Stimulated activated naive CD8-positive, alpha-beta T cell treated with anti-CD3 and anti-CD28 coated beads, Interleukin-15, Interleukin-2, amounts not matched to agents 100 U/mL and 50 U/mL, for 24 hours (primary cell): ENCODE data around the gene OR2A5.
"Not testable (repeated sequence)": the region's sequence is repeated elsewhere in the genome, so short reads cannot be mapped to it uniquely, and the experiment has no call there.

Experiments
- ATAC-seq: fragments of 150-1000 bp; cut with Tn5 transposase; one replicate; pipeline ENCODE4 v1.10.0; 2021
- DNase-seq: peaks from one replicate; pipeline ENCODE4 v3.0.0; 2021

OR2A5 gene, protein sequence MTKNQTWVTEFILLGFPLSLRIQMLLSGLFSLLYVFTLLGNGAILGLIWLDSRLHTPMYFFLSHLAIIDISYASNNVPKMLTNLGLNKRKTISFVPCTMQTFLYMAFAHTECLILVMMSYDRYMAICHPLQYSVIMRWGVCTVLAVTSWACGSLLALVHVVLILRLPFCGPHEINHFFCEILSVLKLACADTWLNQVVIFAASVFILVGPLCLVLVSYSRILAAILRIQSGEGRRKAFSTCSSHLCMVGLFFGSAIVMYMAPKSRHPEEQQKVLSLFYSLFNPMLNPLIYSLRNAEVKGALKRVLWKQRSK

DNA sequence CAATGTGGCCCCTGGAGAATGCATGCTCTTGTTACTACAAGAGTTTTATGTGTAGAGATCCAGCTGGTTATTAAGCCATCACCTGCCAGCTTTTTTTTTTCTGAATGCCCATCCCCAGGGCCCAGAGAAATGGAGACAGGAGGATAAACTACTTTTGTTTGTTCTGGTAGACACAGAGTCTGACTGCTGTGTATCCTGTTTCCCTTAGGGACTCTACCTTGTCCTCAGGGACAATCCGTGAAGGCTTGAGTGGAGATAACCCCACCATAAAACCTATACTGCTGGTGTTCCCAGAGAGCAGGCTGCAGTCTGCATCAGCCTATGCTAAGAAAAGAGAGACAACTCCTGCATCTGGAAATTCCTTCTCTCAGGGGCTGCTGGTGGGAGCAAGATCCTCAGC, at the start of gene OR2A5:
Gene OR2A5, plus strand, starts transcription at position 301 of the 400 bp plus-strand sequence. CDS start 1,454 bp downstream, outside the sequence.
- no peak for DNase-seq
- ATAC-seq = no peak

- no peak for DNase-seq
- ATAC-seq = no peak
These were observed 48.7 kb upstream of the OR2A5 start, which contains the start of gene OR6B1 for GRCh38 chr7:144000020-144000419. TSS of gene OR6B1 (plus strand) at chr7:144000320. CDS start at chr7:144003997, 3,677 bp downstream.

DNA sequence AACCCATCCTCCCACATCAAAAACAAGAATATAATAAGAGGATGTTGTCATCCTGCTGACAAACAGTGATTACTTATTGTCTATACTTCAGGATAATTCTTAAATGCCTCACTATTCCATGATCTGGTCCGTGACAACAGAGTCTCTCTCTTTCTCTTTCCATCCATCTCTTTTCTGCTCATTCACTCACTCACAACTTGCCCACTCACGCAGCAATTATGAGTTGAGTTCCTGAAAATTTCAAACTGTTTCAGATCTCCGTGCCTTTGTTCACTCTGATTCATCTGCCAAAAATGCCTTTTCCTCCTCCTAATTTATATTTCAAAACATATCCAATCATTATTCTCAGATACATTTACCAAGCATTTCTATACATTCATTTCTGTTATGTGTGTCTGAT, 47.2 kb upstream of the OR2A5 start:
- ATAC-seq = no peak
- no peak for DNase-seq

- ATAC-seq (no peak), DNase-seq (no peak)
These were observed 44.0 kb upstream of the OR2A5 start for GRCh38 chr7:144004703-144005102.

GRCh38 chr7:144006029-144006691, 42.6 kb upstream of the OR2A5 start:
- no peak for ATAC-seq
- DNase-seq = no peak

- no peak for DNase-seq
- no peak for ATAC-seq
These were observed 42.1 kb upstream of the OR2A5 start for GRCh38 chr7:144006692-144007042.

DNA sequence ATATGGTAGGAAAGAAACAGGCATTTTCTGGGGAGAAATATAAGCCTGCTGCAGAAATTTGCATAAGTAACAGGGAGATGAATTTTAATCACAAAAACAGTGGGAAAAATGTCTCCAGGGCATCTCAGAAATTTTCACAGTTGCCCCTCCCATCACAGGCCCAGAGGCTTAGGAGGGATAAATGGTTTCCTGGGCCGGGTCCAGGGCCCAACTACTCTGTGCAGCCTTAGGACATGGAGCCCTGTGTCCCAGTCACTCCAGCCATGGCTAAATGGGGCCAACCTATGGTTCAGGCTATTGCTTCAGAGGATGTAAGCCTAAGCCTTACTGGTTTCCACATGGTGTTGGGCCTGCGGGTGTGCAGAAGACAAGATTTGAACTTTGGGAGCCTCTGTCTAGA, 39.4 kb upstream of the OR2A5 start:
- DNase-seq (no peak), ATAC-seq (no peak)

- not testable (repeated sequence) for ATAC-seq, DNase-seq
These were observed 38.7 kb upstream of the OR2A5 start for GRCh38 chr7:144010061-144010460.

DNA sequence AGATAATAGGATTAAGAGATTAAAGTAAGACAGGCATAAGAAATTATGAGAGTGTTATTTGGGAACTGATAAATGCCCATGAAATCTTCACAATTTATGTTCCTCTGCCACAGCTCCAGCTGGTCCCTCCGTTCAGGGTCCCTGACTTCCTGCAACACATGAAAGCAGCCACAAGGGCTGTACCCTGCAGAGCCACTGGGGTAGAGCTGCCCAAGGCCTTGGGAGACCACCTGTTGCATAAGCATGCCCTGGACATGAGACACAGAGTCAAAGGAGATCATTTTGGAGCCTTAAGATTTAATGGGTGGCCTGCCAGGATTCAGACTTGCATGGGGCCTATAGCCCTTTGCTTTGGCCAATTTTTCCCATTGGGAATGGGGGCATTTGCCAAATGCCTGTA, 37.9 kb upstream of the OR2A5 start:
- ATAC-seq, DNase-seq: not testable (repeated sequence)

- no peak for ATAC-seq
- DNase-seq = no peak
These were observed 37.1 kb upstream of the OR2A5 start for GRCh38 chr7:144011458-144012230.

- DNase-seq = no peak
These were observed 30.7 kb upstream of the OR2A5 start for GRCh38 chr7:144018065-144018464.

DNA sequence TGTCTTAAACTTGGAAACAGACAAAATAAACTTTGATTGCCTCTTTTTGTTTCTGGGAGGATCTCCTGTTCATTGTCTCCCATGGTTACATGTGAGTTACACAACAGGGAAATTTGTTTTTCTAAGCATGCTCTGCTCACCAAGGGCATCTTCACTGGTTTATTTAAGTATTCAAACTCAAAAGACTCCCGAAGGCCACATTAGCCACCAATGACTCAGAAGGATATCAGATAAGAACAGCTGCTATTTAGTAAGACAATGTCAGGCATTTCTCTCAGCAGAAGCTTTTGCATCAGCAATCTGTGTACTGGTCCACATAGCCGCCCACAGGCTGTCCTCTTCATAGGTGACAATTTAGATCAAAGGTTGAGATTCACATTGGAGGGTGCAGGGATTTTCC, 29.3 kb upstream of the OR2A5 start:
- peak; percentile 5 for ATAC-seq
- no peak for DNase-seq

More at GRCh38 chr7:144018065-144018464, 30.7 kb upstream of the OR2A5 start:
- ATAC-seq = no peak

DNA sequence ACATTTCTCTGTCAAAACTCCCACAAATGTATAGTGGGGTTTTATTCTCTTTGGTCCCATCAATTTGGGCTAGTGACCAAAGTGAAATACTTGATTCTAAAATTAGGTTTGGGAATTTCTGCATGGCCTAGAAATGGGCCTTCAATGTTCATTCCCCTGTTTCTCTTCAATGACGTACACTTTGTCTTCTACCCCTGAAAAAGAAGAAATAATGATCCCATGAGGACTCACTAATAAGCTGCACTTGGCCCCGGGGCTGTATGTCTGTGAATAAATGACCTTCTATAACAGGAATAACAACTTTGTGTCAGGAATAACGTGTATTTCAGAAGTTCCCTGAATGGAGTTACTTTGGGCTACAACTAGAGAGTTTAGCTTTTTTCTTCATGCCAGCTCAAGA, 28.4 kb upstream of the OR2A5 start:
- DNase-seq (no peak), ATAC-seq (no peak)

- DNase-seq (no peak), ATAC-seq (no peak)
These were observed 26.6 kb upstream of the OR2A5 start for GRCh38 chr7:144022169-144022568.

GRCh38 chr7:144023171-144023827, 25.4 kb upstream of the OR2A5 start:
- DNase-seq (no peak), ATAC-seq (peak; percentile 29)

GRCh38 chr7:144024213-144024612, 24.5 kb upstream of the OR2A5 start:
- no peak for ATAC-seq
- DNase-seq = no peak

DNA sequence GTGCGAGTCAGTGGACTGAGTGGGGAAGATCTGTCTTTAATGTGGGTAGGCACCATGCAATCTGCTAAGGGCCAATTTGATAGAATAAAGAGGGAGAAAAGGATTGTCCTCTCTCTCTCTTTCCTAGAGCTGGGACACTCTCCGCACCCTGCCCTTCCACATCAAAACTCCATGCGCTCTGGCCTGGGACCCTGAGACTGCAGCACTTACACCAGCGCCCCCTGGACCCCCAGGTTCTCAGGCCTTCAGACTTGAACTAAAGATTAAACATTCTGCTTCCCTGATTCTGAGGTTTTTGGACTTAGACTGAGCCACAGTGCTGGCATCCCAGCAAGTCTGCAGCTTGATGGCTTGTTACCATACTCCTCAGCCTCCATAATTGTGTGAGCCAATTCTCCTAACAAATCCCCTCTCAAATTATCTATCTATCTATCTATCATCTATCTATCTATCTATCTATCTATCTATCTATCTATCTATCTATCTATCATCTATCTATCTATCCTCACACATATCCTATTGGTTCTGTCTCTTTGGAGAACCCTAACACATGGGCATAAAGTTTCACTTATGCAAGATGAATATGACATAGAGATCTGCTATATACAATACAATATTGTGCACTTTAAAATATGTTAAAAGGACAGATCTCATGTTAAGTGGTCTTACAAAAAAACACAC, 22.4 kb upstream of the OR2A5 start:
- no peak for ATAC-seq
- DNase-seq = no peak

- no peak for DNase-seq
- ATAC-seq = no peak
These were observed 21.7 kb upstream of the OR2A5 start for GRCh38 chr7:144027070-144027469.

- no peak for DNase-seq
- ATAC-seq = peak; percentile 52
These were observed 20.8 kb upstream of the OR2A5 start for GRCh38 chr7:144027974-144028373.

- no peak for DNase-seq
- no peak for ATAC-seq
These were observed 20.2 kb upstream of the OR2A5 start for GRCh38 chr7:144028547-144028946.

- ATAC-seq (no peak), DNase-seq (no peak)
These were observed 16.2 kb upstream of the OR2A5 start for GRCh38 chr7:144032516-144032915.
